Measurements from ENCODE around the gene BCAR3.
"Not testable (repeated sequence)": the region's sequence is repeated elsewhere in the genome, so short reads cannot be mapped to it uniquely, and the experiment has no call there.

BCAR3 gene

DNA sequence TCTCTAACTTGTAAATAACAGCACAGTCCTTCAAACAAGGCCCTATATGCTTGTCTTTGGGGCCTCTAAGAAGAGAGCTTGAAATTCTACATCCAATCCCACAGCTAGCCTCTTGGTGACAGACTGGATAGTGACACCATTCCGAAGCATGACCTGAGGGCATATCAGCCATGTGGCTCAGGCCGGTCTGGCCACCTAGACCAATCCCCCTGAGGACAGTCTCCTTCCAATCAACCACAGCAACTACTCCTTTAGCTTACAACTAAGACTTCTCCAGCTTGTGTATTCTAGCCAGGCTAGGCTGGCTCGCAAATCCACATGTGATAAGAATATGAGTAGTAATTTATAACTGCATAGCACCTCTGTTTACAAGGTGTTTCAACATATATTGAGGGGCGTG is 14.0 kb downstream of the BCAR3 start:
- no peak for DNase-seq

DNA sequence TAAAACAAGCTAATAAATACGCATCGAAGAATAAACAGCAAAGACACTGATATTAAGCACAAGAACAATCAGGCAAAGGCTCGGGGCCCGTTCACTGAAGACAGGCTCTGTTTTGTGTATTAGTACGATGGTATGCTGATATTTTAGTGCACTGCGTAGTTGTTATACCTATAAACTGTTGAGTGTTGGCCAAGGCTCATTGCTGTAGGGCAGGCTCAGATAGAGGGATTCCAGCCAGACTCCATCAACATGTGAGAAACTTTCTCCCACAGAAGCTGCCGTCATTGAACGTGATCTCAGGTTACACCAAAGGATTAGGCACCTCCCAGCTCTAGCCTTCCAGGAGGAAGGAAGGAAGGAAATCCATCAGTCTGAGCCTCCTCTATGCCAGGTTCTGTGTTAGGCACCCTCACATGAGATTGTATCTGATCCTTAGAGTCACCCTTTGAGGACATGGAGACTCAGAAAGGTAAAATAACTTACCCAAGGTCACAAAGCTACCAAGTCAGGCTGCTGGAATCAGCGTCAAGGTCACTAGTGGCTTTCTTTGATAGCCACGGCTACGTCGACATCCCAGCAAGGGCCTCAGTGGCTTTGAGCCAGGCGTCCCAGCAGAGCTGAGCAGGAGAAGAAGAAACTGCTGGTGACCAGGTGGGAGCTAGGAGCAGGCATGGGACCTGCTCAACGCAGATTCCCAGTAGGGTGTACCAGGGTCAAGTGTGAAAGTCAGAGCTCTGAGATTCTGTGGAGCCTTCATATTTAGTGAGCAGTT is 14.8 kb downstream of the BCAR3 start:
- DNase-seq = no peak

DNA sequence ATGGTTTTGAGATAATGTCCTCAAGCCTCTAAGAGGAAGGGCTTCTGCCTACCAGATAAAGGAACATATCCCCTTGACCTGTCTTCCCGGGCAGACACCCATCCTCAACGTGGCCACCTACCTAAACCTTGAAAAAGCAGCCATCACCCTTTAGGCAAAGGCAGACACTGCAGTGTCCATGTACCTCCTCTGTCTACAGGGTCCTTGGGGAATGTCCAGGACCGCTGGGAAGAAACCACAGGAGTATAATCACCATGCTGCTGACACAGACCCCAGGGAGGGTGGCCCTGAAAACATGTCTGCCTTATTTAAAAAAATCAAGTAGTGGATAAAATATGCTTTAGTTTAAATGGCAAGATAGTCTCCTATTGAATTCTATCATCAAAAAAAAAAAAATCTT is 16.6 kb downstream of the BCAR3 start:
- DNase-seq = no peak

DNA sequence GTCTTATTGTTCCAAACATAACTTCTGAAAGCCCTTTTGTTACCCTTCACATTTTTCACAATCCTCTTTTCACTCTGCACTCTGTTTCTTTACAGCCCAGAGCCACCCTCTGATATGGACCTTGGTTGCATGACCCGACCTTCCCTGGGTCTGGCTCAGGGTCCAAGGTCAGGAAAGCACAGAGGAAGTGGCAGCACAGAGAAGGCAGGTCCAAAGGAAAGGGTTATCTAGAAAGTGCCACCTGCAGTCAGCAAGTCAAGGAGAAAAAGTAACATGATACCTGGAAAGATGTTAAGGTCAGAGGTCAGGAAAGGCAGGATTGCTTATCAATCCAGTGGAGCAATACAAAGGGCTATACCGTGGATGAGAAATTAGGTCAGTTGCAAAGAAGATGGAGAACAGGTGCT is 18.4 kb downstream of the BCAR3 start:
- DNase-seq = no peak

DNA sequence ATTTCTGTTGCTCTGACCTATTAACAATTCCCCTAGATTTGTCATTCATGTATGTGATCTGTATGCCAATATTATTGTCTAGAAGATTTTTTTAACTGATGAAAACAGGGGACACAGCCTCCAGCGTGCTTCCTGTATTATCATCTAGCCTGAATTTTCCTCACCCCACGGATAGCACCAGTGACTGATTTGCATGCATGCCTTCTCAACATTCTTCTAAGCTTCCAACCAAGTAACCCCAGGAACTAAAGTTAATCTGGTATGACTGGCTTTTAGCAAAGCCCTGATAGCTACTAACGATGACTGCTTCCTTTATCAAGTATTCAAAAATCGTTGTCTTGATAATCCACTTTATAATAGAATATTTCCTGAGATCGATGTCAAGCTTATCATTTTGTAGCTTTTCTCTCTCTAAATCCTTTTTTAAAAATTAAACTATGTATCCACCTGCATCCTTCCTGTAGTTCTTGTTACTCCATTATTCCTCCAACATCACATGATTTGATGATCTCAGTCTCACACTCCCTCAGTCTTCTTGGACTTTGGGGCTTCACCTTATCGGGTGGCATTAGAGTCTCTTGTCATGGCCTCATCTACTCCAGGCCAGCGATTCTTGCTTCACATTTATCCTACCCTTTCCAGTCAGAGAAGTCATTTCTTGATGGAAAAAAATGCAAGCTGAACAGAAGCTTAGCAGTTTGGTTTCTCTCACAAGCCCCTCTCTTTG is 19.0 kb downstream of the BCAR3 start:
- no peak for DNase-seq

DNA sequence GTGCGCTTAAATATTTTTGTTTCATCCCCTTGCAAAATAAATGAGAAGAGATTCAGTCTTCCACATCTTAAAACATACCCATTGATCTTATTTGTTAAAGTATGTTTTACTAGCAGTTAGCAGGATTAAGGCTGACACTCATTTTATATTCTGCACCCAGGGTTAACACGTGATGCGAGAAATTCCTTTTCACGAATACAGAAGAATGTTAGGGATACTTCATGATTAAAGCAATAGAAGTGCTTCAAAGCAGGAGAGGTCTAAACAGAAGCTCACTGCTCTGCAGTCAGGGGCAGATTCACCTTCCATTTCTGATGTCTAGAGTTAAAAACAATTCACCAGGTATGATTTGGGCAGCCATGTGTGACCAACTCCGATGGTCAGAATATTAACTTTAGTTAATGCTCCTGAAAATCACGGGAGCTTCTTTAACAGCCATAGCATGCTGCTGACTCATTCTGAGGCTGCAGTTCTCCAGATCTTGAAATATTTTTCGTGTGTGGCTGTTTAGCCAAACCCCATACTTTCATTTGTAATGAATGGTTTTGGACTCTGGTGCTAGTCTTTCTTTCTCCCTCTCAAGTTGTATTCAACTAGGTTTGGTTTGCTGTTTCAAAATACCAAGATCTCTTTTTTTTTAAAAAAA is 19.7 kb downstream of the BCAR3 start:
- no peak for DNase-seq

DNA sequence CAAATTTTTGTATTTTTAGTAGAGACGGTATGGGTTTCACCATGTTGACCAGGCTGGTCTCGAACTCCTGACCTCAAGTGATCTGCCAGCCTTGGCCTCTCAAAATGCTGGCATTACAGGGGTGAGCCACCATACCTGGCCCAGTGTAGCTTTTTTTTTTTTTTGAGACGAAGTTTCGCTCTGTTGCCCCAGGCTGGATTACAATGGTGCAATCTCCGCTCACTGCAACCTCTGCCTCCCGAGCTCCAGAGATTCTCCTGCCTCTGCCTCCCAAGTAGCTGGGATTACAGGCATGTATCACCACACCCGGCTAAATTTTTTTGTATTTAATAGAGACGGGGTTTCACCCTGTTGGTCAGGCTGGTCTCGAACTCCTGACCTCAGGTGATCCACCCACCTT is 20.3 kb downstream of the BCAR3 start:
- not testable (repeated sequence) for DNase-seq

DNA sequence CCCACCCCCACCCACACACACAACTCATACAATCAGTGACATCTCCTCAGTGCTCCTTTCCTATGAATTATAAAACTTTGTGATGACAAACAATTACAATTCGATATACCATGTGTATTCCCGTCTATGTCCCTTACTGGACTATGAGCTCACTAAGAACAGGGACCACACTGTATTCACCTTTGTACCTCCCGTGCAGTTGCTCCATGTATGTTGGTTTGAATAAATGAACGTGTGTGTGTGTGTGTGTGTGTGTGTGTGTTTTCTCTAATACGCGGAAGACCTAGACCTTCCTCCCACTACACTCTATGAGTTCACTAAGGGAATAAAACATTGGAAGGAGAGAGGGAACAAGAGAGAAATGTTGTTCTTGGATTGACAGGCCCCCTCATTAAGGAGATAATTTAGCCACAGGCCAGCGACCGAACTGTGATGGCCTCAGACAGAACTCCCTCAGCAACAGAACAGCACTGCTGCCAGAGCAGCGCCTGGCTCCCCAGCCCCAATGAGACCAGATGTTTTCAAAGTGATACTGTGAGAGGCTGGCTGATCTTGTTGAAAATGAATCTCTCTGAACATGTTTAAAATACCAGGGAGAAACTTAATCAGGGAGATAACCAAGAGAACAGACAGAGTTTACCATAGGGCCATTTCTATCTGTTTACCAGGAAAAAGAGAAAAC is 21.7 kb downstream of the BCAR3 start:
- no peak for DNase-seq

DNA sequence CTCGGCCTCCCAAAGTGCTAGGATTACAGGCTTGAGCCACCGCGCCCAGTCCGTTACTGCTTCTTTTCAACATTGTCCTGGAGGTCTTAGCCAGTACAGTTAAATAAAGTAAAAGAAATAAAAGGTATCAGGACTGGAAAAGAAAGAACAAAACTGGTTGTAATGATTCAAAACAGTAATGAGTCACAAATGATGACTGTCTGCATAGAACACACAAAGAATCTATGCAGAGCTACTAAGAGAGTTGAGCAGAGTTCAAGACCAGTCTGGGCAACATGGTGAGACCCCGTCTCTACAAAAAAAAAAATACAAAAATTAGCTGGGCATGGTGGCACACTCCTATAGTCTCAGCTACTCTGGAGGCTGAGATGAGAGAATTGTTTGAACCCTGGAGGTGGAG is 23.4 kb downstream of the BCAR3 start:
- no peak for DNase-seq

DNA sequence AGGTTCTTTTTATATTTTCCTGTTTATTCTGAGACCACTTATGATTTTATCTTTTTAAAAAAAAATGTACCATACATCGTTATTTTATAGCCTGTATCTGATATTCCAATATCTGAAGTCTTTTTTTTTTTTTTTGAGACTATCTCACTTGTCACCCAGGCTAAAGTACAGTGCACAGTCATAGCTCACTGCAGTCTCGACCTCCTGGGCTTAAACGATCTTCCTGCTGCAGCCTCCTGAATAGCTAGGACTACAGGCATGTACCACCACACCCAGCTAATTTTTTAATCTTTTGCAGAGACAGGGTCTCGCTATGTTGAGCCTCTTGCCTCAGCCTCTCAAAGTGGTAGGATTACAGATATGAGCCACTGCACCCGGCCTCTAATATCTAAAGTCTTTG is 25.1 kb downstream of the BCAR3 start:
- DNase-seq = no peak

DNA sequence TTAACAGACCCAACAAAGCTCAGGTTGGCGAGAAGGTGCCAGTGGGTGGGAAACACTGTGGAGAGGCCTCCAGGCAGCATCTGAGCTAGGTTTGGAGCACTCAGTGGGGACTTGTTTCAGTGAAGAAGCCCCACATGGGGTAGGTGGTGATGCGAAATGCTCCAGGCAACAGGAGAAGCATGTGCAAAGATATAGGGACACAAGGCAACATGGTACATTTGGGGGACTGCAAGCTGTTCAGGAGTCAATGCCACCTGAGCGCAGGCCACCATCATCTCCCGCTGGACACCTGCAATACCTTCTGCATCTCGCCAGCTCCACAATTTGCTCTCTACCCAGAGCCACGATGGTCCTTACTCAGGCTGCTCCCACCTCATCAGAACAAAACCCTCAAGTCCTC is 28.0 kb downstream of the BCAR3 start:
- no peak for DNase-seq

DNA sequence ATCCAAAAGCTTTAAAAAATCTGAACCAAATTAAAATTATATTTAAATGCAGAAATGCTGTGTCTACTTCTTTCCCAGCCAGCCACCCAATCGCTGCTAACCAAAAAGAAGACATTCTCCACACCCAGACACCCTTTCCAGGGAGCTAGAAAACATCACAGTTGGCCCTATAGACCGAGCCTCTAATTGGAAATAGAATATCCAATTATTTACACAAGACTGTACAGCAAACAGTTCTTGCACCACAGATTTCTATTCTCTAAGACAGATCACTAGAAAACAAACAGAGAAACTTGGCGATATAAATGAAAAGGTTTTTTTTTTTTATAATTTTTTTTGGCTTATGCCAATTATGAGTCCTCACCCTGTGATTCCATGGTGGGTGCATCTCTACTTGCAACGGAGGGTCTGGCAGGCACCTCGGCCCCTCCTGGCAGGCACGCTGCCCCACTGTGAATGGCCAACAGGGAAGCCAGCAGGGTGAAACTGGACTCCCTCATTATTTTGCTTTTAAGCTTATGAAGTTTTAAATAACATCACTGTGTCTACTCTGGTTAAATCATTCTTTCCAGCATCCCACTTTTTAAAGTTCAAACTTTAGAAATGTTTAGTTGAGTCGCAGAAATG is 29.2 kb downstream of the BCAR3 start:
- no peak for DNase-seq

DNA sequence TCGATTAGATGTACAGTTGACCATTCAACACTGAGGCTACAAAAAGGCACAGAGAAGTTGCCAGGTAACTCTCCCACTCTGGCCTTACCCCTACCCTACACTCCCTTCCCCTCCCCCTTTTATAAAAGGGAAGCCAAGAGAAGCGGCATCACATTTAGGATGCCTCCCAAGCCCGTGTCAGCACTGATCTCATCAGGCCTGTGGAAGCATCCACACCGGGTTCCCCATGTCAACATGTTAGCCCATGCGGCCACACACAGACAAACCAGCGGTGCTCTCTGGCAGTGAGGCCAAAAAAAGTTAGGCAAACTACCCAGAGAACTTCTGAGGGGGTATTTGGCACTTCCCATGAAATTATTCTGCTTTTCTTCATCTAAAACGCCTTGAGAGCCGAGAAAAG is 29.9 kb downstream of the BCAR3 start:
- no peak for DNase-seq

DNA sequence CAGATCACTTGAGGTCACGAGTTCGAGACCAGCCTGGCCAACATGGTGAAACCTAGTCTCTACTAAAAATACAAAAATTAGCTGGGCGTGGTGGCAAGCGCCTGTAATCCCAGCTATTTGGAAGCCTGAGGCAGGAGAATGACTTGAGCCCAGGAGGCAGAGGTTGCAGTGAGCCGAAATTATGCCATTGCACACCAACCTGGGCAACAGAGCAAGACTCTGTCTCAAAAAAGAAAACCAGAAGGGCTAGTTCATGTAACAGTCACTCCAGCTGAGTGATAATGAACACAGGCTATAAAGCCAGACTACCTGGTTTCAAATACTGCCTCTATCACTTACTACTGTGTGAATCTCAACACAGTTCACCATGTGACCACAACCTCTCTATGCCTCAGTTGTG is 31.5 kb downstream of the BCAR3 start:
- not testable (repeated sequence) for DNase-seq

DNA sequence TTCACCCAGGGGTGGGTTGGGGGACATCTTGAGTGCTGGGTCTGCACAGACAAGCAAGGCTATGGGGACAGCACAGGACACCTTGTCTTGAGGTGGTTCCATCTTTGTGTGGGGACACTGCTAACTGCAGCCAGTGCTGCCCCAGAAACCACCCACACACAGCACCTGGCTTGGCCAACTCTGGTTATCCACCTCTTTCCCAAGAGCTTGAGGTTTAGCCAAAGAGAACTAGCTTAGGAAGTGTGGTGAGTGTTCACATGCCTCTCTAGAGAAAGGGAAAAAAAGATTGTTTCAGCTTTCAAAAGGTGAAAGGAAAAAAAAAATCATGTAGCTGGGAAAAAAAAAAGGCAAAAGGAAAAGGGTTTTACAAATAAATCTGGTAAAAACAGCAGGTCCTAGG is 32.4 kb downstream of the BCAR3 start:
- no peak for DNase-seq

DNA sequence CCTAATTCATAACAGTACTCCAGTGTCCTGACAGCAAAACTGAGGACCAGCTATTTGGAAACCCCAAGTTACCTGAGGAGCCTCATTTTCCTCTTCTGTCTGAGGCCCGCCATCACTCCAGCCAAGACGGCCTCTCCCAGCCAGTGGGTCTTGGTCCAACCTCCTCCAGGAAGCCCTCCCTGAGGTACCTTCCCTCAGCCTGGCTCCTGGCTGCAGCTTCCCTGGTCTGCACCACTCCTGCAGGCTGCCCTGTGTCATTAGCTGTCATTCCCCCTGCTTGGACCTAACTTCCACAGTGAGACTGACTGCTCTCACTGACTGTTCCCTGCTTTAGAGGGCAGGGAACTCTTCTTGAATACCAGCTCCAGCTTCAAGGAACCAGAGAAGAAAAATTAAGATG is 33.0 kb downstream of the BCAR3 start:
- DNase-seq = no peak

DNA sequence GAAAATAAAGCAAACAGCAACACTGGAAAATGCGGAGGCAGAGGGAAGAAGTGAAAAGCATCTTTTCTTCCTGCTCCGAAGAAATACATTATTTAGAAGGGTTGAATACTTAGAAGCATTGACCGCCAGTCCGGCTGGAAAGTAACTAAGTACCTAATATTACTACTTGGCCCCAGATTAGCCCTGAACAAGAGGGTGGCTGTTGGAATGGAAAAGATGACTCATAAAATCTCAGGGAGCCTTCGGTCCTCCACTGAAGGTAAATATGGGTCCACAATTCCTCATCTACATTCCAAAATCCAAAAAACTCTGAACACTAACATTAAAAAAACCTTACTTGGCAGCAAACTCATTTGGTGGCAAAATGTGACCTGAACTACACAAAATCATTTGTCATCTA is 40.1 kb downstream of the BCAR3 start:
- no peak for DNase-seq

DNA sequence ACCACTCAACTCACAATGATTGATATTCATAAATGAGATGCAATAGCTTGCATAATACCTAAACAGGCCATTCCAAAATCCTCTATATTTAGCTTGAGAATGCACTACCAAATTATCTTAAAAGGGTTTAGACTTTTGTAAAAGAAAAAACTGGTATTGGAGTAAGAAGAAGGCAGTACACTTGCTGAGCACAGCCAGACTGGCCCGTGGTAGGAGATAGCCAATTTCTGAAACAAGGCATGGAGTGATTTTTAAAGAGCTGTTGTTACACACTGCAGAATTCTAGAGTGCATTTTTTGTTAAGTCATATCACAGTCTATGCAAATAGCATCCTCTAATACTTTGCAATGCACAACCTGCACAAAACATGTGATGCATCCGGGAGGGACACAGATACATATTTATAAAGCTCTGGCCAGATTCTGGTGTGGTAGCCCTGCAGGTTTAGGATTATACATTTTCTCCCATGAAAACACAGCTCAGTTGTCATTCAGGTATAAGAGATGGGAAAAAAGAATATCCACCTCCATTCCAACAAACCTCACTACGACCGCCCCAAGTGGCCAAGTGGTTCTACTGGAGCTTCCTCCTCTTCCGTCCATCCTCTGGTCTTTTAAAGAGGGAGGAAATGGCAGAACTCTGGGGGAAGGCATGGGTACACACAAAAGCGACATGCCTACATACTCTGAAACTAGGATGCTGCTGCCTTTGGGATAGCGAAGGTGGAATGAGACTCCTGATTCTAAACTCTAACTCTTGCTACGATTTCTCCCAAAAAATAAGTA is 40.8 kb downstream of the BCAR3 start:
- DNase-seq = no peak

DNA sequence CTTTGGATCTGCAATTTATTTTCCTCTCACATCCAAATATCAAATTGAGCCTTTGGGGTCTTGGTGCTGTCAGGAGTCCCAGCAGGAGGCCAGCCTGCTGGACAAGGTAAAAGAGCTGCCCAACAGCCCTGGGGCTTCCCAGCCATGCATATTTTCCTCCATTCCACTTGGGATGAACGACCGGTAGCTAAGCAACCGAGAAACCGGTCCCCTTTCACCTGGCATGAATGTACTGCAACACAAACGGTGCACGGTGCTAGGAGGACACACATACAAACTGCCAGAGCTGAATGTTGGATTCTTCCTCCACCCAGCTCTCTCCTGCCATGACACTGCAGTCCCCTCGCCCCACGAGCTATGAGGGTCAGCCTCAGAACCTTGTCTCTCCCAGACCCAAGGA is 42.7 kb downstream of the BCAR3 start:
- no peak for DNase-seq

DNA sequence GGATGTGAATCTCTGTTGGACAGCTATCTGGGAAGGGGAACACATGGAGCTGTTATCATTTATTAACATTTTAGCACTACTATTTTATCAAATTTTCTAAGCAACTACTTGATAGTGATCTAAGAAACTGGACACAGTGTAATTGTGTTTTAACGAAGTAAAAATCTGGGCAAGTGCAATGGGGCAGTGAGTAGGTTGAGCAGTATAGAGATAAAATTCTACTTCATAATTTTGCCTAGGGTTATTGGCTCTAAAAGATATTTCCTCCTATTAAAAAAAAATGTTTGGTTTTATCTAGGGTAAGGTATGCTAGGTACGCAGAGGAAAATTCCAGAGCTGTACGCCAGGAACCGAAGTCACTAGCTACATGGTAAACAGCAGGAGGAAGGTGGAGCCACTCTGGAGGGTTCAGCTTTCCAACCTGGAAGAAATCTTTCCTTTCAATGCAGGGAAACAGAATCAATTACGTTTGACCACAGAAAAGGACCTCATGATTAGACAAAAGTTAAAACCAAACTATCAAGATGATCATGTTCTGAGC is 43.3 kb downstream of the BCAR3 start:
- DNase-seq = no peak

DNA sequence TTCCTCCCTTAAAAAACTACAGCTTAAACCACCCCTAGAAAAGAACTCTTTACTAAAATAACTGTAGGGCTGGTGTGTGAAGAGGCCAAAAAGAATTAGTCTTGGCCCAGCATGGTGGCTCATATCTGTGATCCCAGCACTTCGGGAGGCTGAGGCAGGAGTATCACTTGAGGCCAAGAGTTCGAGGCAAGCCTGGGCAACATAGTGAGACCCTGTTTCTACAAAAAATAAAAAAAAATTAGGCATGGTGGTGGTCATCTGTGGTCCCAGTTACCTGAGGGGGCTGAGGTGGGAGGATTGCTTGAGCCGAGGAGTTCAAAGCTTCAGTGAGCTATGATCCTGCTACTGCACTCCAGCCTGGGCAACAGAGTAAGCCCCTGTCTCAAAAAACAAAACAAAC is 44.9 kb downstream of the BCAR3 start:
- no peak for DNase-seq
